PC-9 (cell line): ENCODE results near the gene IL10. TPM values are rescaled to one million over a fixed set of nuclear protein-coding genes. Genes with fewer than 3 reads are reported as not detected.

Experiments
- BruUV-seq: library from RNA; stranded (reverse); fragments of 400-500 nt; replicated peaks from 2 replicates; lab custom pipeline; 2021; lab: Mats Ljungman, UMichigan
- CTCF ChIA-PET: fragments of 300-600 bp; sonication (Branson Sonifier 250); formaldehyde crosslinking; loops from one replicate; lab custom pipeline; 2022; ENCODE audit warnings: antibody characterized with exemption; lab: Charles Lee
- POLR2A ChIA-PET: fragments of 300-600 bp; sonication (Branson Sonifier 250); formaldehyde crosslinking; loops from one replicate; lab custom pipeline; 2022; ENCODE audit warnings: antibody characterized with exemption; ENCODE audit not compliant: unreplicated experiment; lab: Charles Lee
- DNase-seq, 2 experiments: peaks; one replicate each; pipeline versions ENCODE4 v3.0.0 to v3.0.0-alpha.2; 2015 to 2022; ENCODE audit warnings: mixed read lengths in 1 of 2
- H2AFZ ChIP-seq: fragments of 200-600 bp; sonication (generic); 2 replicates; pipeline ENCODE4 v1.8.1; 2017; ENCODE audit warnings: antibody characterized with exemption
- H3F3A ChIP-seq: fragments of 200-600 bp; sonication (generic); 2 replicates; pipeline ENCODE4 v1.8.1; 2017; ENCODE audit warnings: antibody characterized with exemption, mild to moderate bottlenecking, low read depth; ENCODE audit not compliant: insufficient read depth
- H3K27ac ChIP-seq: fragments of 200-600 bp; sonication (generic); 2 replicates; pipeline ENCODE4 v1.6.1; 2016; ENCODE audit warnings: mixed run types
- H3K27me3 ChIP-seq: fragments of 200-600 bp; sonication (generic); 2 replicates; pipeline ENCODE4 v1.6.1; 2016; ENCODE audit warnings: low read depth, mixed run types; ENCODE audit not compliant: insufficient read depth
- H3K36me3 ChIP-seq: fragments of 200-600 bp; sonication (generic); 2 replicates; pipeline ENCODE4 v1.6.1; 2016; ENCODE audit warnings: low read depth, mixed run types
- H3K4me1 ChIP-seq: fragments of 200-600 bp; sonication (generic); replicated peaks from 2 replicates; pipeline ENCODE4 v1.6.1; 2016; ENCODE audit warnings: mixed run types; ENCODE audit not compliant: insufficient read depth
- H3K4me2 ChIP-seq: fragments of 200-600 bp; sonication (generic); 2 replicates; pipeline ENCODE4 v1.6.1; 2017; ENCODE audit warnings: mixed run types
- H3K4me3 ChIP-seq: fragments of 200-600 bp; sonication (generic); 2 replicates; pipeline ENCODE4 v1.6.1; 2016; ENCODE audit warnings: mixed run types
- H3K79me2 ChIP-seq: fragments of 200-600 bp; sonication (generic); 2 replicates; pipeline ENCODE4 v1.6.1; 2017; ENCODE audit warnings: low read depth, mixed run types
- H3K9me2 ChIP-seq: fragments of 200-600 bp; sonication (generic); 2 replicates; pipeline ENCODE4 v1.8.1; 2017; ENCODE audit warnings: mild to moderate bottlenecking; ENCODE audit not compliant: insufficient read depth
- H3K9me3 ChIP-seq: fragments of 200-600 bp; sonication (generic); 2 replicates; pipeline ENCODE4 v1.8.1; 2016; ENCODE audit warnings: low read depth; ENCODE audit not compliant: insufficient read depth
- H4K20me1 ChIP-seq: fragments of 200-600 bp; sonication (generic); 2 replicates; pipeline ENCODE4 v1.8.1; 2017; ENCODE audit not compliant: insufficient read depth
- CTCF ChIP-seq: fragments of 200-600 bp; sonication (generic); conservative IDR thresholded peaks from 2 replicates; pipeline ENCODE4 v1.6.1; 2017; ENCODE audit warnings: mixed run types, antibody characterized with exemption, mild to moderate bottlenecking, moderate library complexity
- EZH2 ChIP-seq: fragments of 200-600 bp; sonication (generic); IDR thresholded peaks from 2 replicates; pipeline ENCODE4 v1.8.0; 2017; ENCODE audit warnings: antibody characterized with exemption, low read depth
- intact Hi-C: fragments of 100-400 bp; cut with micrococcal nuclease; formaldehyde crosslinking; loops from one replicate; pipeline ENCODE4 v1.10.0; 2022; ENCODE audit not compliant: unreplicated experiment
- total RNA-seq: library from RNA; stranded (reverse); gene quantifications from 2 replicates; pipeline ENCODE4 v1.2.3, GENCODE V29; 2021

The IL10 gene
- total RNA-seq, 1 experiment from 2014 or later = not detected

GRCh38 chr1:206727981-206728696 is 44.2 kb downstream of the IL10 start:
- POLR2A ChIA-PET = no interaction called here
- Histone ChIP-seq H3K9me2 (no peaks in the 10 kb centered on the region), H3K4me1 (peaks cover 29% of the 10 kb centered on the region), H3K9me3 (no peaks in the 10 kb centered on the region), H3F3A (peaks cover 14% of the 10 kb centered on the region; the same call in 1 of the 2 replicates), H3K36me3 (no peaks in the 10 kb centered on the region), H4K20me1 (peaks cover 29% of the 10 kb centered on the region), H3K27ac (no peak overlapping the region), H3K79me2 (peaks cover 35% of the 10 kb centered on the region), H3K4me2 (no peak overlapping the region), H2AFZ (no peak overlapping the region), H3K4me3 (no peak overlapping the region), H3K27me3 (no peaks in the 10 kb centered on the region)
- intact Hi-C loops = loop anchor here (2.0 to 5.0 kb wide), 4 partner anchors 91 to 349 kb away; partner anchors contain the start of gene DYRK3
- CTCF ChIA-PET = interaction anchor here (0.6 kb wide), 1 partner anchor 124 kb away, joined by 5 read pairs; no protein-coding TSS in a partner anchor
- DNase-seq = no peak
- BruUV-seq = no TSS peak
- TF ChIP-seq EZH2 (no peak), CTCF (no peak)

GRCh38 chr1:206725109-206725963 is 47.0 kb downstream of the IL10 start:
- no peaks in the 10 kb centered on the region for H3K9me3 ChIP-seq
- peak in 1 of 2 experiments; percentile 21 for DNase-seq
- ChIA-PET CTCF (interaction anchor here (0.5 to 1.2 kb wide), 6 partner anchors 34 to 1238 kb away, joined by 3 to 6 read pairs (median 4); no protein-coding TSS in a partner anchor), POLR2A (no interaction called here)
- no peak overlapping the region for H3K4me3 ChIP-seq
- H4K20me1 ChIP-seq = peaks cover 29% of the 10 kb centered on the region
- no TSS peak for BruUV-seq
- no peak; the same call in 1 of the 2 replicates for TF ChIP-seq CTCF
- TF ChIP-seq EZH2 = no peak
- peaks cover 49% of the 10 kb centered on the region for H3K79me2 ChIP-seq
- peaks cover 17% of the 10 kb centered on the region; the same call in 1 of the 2 replicates for H3F3A ChIP-seq
- H3K9me2 ChIP-seq = no peaks in the 10 kb centered on the region
- H2AFZ ChIP-seq = no peak overlapping the region
- no peak overlapping the region for H3K27ac ChIP-seq
- intact Hi-C loops = loop anchor here (5.0 kb wide), 3 partner anchors 88 to 352 kb away; partner anchors contain the start of gene DYRK3
- peaks cover 44% of the 10 kb centered on the region for H3K4me1 ChIP-seq
- H3K27me3 ChIP-seq = no peaks in the 10 kb centered on the region
- no peaks in the 10 kb centered on the region for H3K36me3 ChIP-seq
- H3K4me2 ChIP-seq = 0 out of 2 replicates have a peak overlapping the region, but pooled peaks have one; percentile 66

DNA sequence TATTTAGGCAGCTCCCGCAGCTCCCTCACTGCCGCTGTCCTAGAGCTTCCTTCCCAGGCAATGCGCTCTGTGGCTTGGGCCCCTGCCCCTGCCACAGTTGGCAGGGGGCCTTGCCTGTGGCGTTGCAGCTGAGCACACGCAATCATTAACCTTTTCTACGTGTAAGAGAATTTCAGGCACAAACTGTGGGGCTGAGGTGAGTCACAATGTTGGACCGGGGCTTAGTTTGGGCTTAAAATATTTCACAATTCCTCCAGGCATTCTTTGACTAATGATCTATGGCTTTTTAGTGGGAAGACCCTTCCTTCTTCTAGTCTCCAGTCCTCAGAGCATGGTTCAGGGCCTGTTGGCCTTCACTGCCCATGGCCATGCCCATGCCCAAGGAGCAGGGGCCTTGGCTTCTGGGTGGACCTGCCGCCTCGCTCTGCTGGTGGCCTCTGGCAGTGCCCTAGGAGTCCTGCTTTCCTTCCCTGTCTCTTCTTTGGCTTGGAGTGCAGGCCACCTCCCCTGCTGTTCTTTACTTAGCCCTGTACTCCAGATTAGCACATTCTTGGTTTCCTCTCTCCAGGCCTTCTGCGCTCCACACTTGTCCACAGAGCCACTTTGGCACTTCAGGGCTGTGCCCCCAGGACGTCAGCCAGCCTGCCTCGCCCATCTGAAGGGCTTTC is 48.4 kb downstream of the IL10 start:
- CTCF ChIA-PET = no interaction called here
- BruUV-seq = no TSS peak

More for the DNA sequence above, 48.4 kb downstream of the IL10 start:
- H3K27ac ChIP-seq = peak overlapping the region; percentile 72
- no peak overlapping the region for H2AFZ ChIP-seq
- DNase-seq = peak in 1 of 2 experiments; percentile 91
- POLR2A ChIA-PET = no interaction called here
- no peaks in the 10 kb centered on the region for H3K9me2 ChIP-seq
- no peak for TF ChIP-seq EZH2
- no peak for TF ChIP-seq CTCF
- no peaks in the 10 kb centered on the region for H3K36me3 ChIP-seq
- H3K79me2 ChIP-seq = peaks cover 63% of the 10 kb centered on the region
- peaks cover 34% of the 10 kb centered on the region for H4K20me1 ChIP-seq
- H3K9me3 ChIP-seq = no peaks in the 10 kb centered on the region
- no peaks in the 10 kb centered on the region for H3K27me3 ChIP-seq
- H3K4me3 ChIP-seq = no peak overlapping the region; the same call in 1 of the 2 replicates
- intact Hi-C loops = no loop called here
- H3K4me2 ChIP-seq = peak overlapping the region; percentile 66
- H3F3A ChIP-seq = peaks cover 17% of the 10 kb centered on the region; the same call in 1 of the 2 replicates
- peaks cover 44% of the 10 kb centered on the region for H3K4me1 ChIP-seq
